HG02571 (cell line): ENCODE results near the gene CHD9.
A peak's percentile ranks its signal among the peaks of the same experiment; 100 is the strongest.
"Not testable (repeated sequence)": the region's sequence is repeated elsewhere in the genome, so short reads cannot be mapped to it uniquely, and the experiment has no call there.

ENCODE experiments used
- ATAC-seq: cut with Tn5 transposase; IDR thresholded peaks from one replicate; pipeline ENCODE4 v1.9.1; 2021; ENCODE audit warnings: mild to moderate bottlenecking, moderate library complexity; ENCODE audit not compliant: unreplicated experiment

The CHD9 gene, protein sequence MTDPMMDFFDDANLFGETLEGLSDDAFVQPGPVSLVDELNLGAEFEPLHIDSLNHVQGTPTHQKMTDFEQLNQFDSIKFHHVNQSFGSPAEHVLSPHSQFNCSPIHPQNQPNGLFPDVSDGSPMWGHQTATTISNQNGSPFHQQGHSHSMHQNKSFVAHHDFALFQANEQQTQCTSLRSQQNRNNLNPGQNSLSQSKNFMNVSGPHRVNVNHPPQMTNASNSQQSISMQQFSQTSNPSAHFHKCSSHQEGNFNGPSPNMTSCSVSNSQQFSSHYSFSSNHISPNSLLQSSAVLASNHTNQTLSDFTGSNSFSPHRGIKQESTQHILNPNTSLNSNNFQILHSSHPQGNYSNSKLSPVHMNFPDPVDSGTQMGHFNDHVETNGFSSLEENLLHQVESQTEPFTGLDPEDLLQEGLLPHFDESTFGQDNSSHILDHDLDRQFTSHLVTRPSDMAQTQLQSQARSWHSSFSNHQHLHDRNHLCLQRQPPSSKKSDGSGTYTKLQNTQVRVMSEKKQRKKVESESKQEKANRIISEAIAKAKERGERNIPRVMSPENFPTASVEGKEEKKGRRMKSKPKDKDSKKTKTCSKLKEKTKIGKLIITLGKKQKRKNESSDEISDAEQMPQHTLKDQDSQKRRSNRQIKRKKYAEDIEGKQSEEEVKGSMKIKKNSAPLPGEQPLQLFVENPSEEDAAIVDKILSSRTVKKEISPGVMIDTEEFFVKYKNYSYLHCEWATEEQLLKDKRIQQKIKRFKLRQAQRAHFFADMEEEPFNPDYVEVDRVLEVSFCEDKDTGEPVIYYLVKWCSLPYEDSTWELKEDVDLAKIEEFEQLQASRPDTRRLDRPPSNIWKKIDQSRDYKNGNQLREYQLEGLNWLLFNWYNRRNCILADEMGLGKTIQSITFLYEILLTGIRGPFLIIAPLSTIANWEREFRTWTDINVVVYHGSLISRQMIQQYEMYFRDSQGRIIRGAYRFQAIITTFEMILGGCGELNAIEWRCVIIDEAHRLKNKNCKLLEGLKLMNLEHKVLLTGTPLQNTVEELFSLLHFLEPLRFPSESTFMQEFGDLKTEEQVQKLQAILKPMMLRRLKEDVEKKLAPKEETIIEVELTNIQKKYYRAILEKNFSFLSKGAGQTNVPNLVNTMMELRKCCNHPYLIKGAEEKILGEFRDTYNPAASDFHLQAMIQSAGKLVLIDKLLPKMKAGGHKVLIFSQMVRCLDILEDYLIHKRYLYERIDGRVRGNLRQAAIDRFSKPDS (N-terminal part only)

DNA sequence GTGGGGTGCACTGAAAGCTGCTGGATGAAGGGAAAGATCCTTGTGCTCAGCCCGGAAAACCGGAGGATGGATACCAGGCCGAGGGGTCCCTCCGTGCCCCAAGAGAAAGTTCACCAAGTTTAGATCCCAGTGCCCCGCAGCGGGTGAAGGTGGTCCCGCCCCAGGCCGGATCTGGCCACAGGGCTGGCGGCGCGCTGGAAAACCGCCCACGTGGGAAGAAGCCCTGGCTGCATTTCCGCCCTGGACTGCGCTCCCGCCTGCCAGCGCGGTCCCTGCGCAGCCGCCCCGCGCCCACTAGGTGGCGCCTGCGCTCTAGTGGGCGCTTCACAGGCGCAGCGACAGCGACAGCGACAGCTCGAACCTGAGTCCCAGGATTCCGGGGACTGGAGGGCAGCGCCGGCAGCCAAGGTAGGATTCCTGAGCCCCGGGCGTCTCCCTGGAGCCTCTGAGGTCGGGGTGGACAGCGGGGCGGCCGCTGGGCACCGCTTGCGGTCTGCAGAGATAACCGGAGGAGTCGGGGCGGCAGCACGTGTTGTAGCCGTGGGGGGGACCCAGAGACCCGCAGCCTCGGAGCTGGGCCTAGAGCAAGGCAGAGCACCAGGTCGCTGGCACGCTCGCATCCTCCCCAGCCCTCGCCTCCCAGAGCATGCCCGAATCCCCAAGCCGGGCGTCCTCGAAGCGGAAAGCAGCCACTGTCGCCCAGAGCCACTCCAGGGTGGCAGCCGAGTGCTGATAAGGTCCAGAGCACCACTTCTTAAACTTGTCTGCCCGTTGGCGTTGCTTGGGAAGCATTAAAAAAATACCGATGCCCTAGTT lies at the start of gene CHD9:
CHD9 (plus strand) TSS at position 322 of the 816 bp plus-strand sequence. CDS start 101,099 bp downstream, outside the sequence.
- peak; percentile 82 for ATAC-seq

DNA sequence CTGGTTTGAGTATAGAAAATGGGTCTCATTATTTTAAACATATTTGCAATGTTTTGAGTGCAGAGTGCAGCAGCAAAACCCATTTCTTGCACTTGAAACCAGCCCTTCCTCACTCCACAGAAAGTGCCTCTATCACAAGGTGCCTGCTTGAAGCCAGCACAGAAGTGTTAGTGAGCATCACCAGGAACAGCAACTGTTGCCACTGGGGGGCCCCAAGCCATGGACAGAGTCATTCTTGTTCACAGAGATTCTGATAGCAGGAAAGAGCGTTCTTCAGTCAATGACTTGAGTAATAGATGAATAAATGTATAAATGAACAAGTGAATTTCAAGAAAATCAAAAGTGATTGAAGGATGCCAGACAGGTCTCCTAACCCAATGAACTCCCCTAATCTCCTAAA lies 47.7 kb upstream of the CHD9 start:
- no peak for ATAC-seq

DNA sequence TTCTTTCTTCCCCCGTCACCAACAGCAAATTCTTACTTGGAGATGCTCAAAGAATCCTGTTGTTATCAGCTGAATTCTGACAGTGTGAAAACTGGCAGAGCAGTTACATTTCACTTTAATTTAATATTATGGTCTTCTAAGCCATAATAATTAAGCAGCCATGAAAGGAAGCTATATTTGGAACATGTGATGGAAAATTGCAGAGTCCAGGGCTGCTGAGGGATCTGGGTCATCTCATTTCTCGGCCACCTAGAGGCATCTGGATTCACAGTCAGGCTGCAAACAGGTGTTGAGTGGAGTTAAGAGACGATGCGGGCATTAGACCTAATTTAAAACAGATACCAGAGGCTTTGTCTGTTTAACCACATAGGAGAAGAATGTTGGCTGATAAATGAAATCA lies 40.5 kb upstream of the CHD9 start:
- no peak for ATAC-seq

DNA sequence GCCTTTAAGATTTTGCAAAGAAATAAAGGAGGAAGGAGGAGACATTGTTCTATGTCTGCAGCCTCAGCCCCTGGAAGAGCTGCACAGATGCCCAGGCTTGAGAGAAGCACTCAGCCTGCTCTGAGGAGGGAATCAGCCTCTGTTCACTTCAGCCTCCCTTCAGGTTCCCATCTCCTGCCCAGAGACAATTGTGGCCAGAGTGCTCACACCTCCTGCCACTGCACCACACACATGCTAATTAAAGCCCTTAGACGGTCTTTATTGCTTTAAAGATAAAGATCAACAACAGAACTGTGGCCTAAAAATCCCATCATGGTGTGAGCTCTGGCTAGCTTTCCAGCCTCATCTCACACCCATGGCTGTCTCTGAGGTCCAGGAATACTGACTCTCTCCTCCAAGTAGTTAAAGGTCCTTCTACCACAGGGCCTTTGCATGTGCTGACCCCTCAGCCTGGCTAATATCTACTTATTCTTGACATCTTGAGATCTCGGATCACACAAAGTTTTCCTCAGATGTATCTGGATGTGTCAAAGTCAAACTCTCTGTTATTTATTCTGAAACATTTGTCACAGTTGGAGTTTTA lies 35.9 kb upstream of the CHD9 start:
- no peak for ATAC-seq

DNA sequence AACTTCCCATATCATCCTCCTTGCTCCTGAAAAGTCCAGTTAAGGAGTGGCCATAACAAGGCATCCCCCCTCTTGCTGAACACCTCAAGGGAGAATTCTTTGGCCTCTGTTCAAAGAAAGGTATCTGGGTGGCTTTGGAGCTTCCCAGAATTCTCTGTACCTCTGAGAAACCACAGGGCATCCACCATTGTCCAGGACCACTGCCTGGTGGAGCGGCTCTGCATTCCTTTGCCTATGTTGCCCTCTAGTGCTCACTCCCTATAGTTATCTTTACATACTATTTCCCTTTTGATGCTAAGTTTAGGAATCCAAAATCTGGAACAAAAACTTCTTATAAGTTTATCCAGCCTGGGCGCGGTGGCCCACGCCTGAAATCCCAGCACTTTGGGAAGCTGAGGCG lies 32.4 kb upstream of the CHD9 start:
- ATAC-seq = no peak

DNA sequence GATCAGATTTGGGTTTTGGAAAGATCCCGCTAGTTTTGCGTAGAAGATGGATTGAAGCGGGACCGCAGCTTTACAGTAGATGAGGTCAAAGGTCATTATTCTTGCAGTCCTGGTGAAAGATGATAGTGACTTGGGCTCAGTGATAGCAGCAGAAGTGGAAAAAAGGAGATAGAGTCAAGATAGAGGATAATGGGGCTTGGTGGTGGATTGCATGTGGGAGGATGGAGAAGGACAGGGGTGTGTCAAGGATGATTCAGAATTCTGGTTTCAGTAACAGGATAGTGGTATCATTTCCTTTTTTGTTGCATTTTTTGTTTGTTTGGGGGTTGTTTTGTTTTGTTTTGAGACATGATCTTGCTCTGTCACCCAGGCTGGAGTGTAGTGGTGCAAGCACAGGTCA lies 30.7 kb upstream of the CHD9 start:
- no peak for ATAC-seq

DNA sequence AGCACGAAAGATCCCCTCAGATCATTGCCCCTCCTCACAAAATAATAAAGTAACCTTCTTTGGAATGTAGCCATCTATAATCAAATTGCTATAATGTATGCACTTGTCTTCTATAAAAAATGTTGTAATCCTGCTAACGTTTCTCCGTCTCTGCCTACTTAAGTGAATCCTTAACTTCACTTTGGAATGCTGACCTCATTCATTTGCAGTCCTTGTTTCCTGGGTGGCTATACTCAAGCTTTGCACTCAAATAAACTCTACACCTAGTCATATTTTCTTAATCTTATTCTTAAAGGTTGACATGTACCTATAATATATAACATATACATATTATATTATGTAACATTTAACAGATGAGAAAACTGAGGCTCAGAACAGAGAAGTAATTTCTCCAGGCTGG lies 24.8 kb upstream of the CHD9 start:
- no peak for ATAC-seq

DNA sequence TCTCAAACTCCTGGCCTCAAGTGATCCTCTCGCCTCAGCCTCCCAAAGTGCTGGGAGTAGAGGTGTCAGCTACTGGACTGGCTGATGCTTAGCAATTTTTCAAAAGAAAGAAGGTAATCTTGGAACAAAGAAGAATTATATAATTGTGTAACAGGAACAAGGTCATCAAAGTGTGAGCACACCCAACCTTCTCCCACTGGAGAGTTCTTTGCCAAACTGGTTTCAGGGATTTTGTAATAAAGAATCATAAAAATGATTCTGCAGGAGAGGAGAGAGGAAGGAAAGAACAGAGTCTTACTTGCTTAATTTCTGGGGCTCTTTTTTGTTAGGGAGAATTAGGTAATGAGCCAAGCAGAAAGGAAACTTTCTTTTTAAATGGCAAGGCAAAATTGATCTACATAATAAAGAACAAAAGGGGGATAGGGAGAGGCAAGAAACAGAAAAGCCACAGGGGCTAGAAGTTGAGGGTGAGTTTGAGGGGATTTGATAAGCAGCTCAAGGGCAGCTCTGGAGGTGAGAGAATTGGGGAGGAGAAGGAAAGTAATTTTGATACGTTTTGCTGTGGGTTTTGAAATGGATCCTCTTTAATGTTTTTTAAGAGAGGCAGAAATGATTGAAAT lies 23.4 kb upstream of the CHD9 start:
- ATAC-seq = no peak

DNA sequence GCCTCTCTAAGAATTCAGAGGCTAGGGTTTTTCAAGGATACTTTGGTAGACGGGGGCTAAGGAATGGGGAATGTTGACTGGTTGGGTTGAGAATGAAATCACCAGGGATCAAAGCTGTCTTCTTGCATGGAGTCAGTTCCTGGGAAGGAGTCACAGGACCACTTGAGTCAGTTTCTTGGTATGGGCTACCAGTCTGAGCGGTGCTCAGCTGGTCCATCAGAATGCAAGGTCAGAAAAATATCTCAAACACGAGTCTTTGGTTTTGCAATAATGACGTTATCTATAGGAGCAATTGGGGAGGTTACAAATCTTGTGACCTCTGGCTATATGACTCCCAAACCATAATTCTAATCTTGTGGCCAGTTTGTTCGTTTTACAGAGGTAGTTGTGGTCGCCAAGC lies 20.5 kb upstream of the CHD9 start:
- ATAC-seq = no peak

DNA sequence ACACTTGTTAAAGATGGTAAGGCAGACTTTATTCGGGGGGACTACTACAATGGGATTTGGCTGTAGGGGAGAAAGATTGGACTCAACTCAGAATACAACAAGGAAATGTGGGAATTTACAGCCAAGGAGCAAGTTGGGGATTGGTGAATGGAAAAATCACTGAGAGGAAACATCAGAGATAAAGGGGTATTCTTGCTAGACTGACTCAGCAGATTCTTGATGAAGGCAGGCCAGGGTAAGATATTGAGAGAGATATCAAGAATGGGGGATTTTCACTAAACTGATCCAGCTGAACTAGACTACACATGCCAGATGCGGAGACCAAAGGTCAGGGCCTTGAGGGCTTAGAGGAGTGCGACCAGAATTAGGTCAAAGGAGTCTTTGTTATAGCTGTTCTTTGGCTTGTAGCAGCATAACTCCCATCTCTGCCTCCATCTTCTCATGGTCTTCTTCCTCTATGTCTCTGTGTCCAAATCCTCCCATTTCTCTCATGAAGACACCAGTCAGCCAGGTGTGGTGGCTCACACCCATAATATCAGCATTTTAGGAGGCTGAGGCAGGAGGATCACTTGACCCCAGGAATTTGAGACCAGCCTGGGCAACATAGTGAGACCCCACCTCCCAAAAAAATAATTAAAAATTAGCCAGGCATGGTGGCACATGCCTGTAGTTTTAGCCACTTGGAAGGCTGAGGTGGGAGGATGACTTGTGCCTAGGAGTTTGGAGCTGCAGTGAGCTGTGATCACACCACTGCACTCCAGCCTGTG lies 19.4 kb upstream of the CHD9 start:
- no peak for ATAC-seq

DNA sequence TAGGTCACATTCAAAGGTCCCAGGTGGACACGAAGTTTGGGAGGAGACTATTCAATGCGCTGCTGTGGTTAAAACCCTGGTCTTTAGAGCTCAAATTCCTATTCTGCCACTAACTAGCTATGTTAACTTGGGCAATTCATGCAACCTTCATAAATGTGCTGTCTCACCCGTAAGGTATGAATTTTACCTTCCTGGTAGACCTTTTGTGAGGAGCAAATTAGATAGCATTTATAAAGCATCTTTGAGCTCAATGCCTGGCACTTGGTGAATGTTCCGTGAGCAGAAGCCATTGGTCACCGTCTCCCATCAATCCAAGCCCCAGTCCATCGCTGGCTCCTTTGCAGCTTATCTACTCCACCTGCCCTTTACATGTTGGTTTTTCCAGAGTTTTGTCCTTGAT lies 18.7 kb upstream of the CHD9 start:
- no peak for ATAC-seq

DNA sequence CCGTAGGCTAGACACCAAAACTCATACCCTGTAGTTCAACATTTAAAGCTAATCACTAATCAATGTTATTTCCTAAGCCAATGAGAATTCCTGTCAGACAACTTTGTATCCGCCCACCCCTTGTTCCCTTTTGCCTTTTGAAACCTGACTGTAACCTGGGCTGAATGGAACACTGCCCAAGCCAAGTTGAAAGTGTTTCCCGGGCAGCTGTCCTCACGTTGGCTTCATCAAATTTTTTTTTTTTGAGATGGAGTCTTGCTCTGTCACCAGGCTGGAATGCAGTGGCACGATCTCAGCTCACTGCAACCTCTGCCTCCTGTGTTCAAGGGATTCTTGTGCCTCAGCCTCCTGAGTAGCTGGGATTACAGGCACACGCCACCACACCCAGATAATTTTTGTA lies 18.1 kb upstream of the CHD9 start:
- not testable (repeated sequence) for ATAC-seq

DNA sequence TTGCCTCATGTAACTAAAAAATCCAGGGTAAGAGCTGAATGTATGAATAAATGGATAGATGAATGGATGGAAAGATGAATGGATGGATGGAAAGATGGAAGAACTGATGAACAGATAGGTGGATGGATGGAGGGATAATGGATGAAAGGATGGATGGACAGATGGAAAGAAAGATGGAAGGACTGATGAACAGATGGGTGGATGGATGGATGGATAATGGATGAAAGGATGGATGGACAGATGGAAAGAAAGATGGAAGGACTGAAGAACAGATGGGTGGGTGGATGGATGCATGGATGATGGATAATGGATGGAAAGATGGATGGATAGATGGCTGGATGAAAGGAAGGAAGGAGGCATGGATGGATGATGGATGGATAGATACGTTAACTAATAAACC lies 14.0 kb upstream of the CHD9 start:
- ATAC-seq = no peak

DNA sequence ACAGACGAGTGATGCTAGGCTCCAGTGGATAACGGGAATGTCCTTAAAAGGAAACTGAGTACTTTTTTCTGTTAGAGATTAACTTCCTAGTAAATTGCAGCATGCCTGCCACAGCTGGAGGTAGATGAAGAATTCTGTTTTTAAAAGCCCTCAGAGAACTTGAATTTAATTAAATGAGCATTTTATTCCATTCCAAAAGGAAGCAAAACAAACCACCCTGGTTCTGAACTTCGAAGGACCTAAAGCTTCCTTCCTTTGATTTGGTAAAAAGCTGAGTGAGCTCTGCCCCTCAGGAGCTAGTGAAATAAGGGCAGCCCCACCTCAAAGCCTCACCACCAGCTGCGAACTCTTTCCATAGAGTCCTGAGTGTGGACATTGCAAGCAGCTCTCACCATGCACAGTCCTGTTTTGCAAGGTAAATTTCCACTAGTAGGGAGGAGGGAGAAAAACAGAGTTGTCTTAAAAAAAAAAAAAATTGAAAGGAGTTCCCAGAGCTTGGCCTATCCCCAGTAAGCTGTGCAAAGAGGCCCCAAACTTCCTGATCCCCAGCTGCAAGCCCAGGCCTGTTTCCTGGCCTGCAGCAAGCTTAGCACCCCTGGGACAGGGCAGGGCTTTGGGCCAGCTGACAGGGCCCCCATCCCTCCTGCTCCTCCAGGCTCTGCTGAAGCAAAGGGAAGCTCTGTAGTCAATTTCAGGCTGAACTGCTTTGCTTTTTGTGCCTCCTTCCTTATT lies 13.3 kb upstream of the CHD9 start:
- no peak for ATAC-seq

DNA sequence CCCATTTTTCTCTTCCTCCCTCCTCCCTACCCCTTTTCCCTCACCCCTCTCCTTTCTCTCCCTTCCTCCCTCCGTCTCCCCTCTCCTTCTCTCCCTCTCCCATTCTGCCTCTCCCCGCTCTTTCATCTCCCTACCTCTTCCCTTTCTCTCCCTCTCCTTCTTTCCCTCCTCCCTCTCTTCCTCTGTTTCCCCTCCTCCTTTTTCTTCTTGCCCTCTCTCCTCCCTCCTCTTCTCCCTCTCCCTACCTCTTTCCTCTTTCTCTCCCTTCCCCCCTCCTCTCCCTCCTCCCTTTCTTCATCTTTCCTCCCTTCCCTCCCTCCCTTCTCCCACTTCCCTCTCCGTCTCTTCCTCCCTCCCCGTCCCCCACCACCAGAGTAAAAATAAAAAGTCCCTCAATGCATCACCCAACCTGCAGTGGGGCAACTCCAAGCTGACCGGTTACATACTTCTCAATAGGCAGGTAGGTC lies 12.5 kb upstream of the CHD9 start:
- ATAC-seq = no peak

DNA sequence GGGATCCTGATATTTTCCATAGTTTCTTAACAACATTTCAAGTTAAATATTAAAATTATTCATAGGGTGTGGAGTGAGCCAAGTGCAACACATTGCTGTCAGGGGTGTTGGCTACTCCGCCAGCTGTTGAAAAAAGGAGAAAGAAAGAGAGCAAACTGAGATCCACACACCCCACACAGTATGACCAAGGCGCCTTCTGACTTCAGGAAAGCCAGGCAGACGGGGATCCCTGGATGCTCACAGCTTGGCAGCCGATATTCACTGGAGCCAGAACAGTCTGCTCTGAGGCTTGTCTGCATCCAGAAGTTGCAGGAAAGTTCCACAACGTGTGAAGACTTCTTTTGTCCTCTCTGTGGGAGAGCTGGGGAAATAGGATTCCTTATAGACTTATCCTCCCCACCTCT lies 11.4 kb upstream of the CHD9 start:
- no peak for ATAC-seq

DNA sequence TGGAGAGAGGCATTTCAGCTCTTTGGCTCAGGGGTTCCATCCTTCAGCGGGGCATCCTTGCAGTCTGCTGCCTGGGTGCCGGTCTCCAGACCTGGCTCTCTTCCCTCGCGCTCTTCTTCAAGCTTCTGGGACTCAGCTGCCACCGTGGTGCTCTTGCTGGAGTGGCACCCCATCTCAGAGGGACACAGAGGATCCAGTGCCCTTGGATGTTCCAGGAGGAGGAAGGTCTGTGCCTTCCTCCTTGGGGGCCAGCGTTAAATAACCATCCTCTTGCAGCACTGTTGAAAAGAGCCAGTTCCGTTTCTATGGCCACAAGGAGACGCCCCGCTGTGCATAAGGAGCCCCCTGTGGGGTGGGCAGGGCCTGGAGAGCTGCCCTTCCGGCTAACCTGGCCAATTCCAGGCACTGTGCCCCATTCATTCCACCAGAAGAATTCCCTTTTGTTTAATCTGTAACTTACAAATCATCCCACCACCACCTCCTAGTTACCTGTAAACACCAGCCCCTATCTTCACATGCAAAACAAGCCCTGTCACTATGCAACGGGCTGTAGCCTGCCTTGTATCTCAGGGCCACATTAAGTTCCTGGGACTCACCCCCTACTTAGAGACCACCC lies 10.7 kb upstream of the CHD9 start:
- ATAC-seq = no peak
